Measurements from ENCODE around the gene SND1.

Gene SND1

DNA sequence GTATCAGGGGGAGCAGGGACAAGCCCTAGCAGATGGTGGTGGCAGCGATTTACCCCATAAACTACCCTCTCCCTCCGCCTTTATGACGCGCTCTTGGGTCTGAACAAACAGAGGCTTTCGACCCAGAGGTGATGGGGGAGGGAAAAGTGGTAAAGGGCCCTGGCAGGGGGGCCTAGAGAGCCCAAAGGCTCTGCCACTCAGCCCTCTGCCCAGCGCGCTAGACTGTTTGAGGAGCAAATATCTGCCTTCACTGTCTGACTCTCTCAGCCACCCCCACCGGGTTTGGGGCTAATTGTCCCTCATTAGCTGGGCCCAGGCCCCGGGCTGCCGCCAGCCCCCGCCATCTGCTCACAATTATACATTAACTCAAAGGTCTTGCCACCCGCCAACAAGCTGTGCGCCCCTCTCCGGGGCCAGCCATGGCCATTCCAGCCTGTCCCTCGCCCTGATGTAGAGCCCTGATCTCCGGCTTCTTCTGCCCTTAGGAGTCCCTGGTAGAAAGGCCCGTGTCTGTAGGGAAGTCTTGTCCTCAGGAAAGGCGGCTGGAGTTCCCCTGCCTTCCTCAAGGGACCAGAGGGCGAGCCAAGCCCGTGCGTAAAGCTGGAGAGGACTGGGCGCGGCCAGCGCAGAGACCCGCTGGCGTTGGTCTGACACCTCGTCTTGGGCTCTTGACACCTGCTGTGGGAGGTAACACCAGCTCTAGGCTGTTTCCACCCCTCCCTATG is 32.2 kb upstream of the SND1 start:
- WGBS (ENCODE audit: insufficient coverage): 6% methylated on average over 18 of the region's 27 CpGs
- Histone ChIP-seq H3K27me3 (replicated peaks in 2 of 5; ENCODE audit: control insufficient read depth in 4 of 5, insufficient read depth in 5 of 5, low read length in 4 of 5) (peaks cover 17 to 80% (median 29%) of the 10 kb centered on the region in 5 experiments), H3K27ac (ENCODE audit: insufficient read depth in 1 of 2, low read depth in 1 of 2, low read length in 2 of 2, poor library complexity in 1 of 2, severe bottlenecking in 2 of 2) (no peak overlapping the region), H3K36me3 (ENCODE audit: control insufficient read depth in 4 of 4, insufficient read depth in 4 of 4, low read length in 3 of 4) (no peaks in the 10 kb centered on the region), H3K9me3 (ENCODE audit: control extremely low read depth in 1 of 5, control insufficient read depth in 4 of 5, insufficient read depth in 2 of 5, low read depth in 1 of 5, low read length in 4 of 5) (no peaks in the 10 kb centered on the region), H3K4me1 (ENCODE audit: control extremely low read depth in 1 of 4, control insufficient read depth in 4 of 4, insufficient read depth in 4 of 4, low read length in 3 of 4) (no peaks in the 10 kb centered on the region), H3K4me3 (ENCODE audit: control insufficient read depth in 1 of 7, extremely low read depth in 1 of 7, insufficient read depth in 4 of 7, low read depth in 2 of 7, low read length in 6 of 7) (no peak overlapping the region)
- DNase-seq: peak in 1 of 3 donors; percentile 19
- POLR2A ChIA-PET: no interaction called here
- CTCF ChIA-PET: no interaction called here

DNA sequence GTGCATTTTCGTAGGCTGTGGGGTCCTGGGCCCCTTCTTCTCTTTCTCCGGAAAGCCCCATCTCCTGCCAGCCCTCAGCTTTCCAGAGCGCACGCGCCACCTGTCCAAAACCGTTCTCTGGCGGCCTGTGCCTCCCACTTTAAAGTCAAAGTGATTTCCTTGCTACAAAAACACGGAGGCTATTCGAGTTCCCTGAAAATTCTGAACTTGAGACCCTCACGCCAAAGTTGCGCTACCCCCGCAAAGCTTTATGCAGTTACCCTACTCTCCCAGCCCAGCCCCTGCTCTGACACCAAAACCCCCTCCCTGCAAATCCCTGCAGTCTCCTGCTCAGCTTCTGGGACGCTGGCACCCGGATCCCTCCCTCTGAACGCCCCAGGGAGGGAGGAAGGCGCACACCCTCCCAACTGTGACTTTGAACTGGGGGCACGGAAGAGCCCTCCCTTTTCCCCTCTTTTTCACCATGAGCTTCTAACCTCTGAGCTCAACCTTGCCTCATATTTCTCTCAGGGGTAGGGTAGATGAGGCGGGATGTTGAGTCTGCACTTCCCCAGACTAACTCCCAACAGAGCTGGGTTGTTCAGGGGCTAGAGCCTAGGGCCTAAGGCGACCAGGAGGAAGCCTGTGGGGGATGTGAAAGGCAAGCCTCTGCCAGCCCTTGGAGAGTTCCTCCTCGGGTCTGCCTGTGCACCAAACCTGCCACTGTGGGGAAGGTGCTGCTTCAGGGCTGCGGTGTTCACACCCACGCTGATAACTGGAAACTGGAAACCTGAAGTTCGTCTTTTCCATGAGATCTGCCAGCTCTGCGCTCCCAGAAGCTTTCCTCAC is 31.4 kb upstream of the SND1 start:
- 1% methylated on average over 15 of the region's 24 CpGs for WGBS (ENCODE audit: insufficient coverage)
- H3K4me3 ChIP-seq (ENCODE audit: control insufficient read depth in 1 of 7, extremely low read depth in 1 of 7, insufficient read depth in 4 of 7, low read depth in 2 of 7, low read length in 6 of 7): no peak overlapping the region
- H3K9me3 ChIP-seq (ENCODE audit: control extremely low read depth in 1 of 5, control insufficient read depth in 4 of 5, insufficient read depth in 2 of 5, low read depth in 1 of 5, low read length in 4 of 5): no peaks in the 10 kb centered on the region
- no peak overlapping the region for H3K27ac ChIP-seq (ENCODE audit: insufficient read depth in 1 of 2, low read depth in 1 of 2, low read length in 2 of 2, poor library complexity in 1 of 2, severe bottlenecking in 2 of 2)
- no peaks in the 10 kb centered on the region for H3K4me1 ChIP-seq (ENCODE audit: control extremely low read depth in 1 of 4, control insufficient read depth in 4 of 4, insufficient read depth in 4 of 4, low read length in 3 of 4)
- CTCF ChIA-PET: no interaction called here
- no peak for DNase-seq
- POLR2A ChIA-PET: no interaction called here
- H3K36me3 ChIP-seq (ENCODE audit: control insufficient read depth in 4 of 4, insufficient read depth in 4 of 4, low read length in 3 of 4): no peaks in the 10 kb centered on the region
- peaks cover 17 to 73% (median 29%) of the 10 kb centered on the region in 5 experiments for H3K27me3 ChIP-seq (replicated peaks in 2 of 5; ENCODE audit: control insufficient read depth in 4 of 5, insufficient read depth in 5 of 5, low read length in 4 of 5)

- H3K9me3 ChIP-seq (ENCODE audit: control extremely low read depth in 1 of 5, control insufficient read depth in 4 of 5, insufficient read depth in 2 of 5, low read depth in 1 of 5, low read length in 4 of 5): no peaks in the 10 kb centered on the region
- ChIA-PET POLR2A (no interaction called here), CTCF (interaction anchor here (2.0 kb wide), 1 partner anchor 36 kb away, joined by 6 read pairs; no protein-coding TSS in a partner anchor)
- no peak overlapping the region for H3K27ac ChIP-seq (ENCODE audit: insufficient read depth in 1 of 2, low read depth in 1 of 2, low read length in 2 of 2, poor library complexity in 1 of 2, severe bottlenecking in 2 of 2)
- DNase-seq: no peak
- no peak overlapping the region for H3K4me3 ChIP-seq (ENCODE audit: control insufficient read depth in 1 of 7, extremely low read depth in 1 of 7, insufficient read depth in 4 of 7, low read depth in 2 of 7, low read length in 6 of 7)
- peaks cover 8 to 30% (median 17%) of the 10 kb centered on the region in 5 experiments for H3K27me3 ChIP-seq (replicated peaks in 2 of 5; ENCODE audit: control insufficient read depth in 4 of 5, insufficient read depth in 5 of 5, low read length in 4 of 5)
- H3K4me1 ChIP-seq (ENCODE audit: control extremely low read depth in 1 of 4, control insufficient read depth in 4 of 4, insufficient read depth in 4 of 4, low read length in 3 of 4): peaks cover 0 to 3% (median 0%) of the 10 kb centered on the region in 4 experiments
- no peaks in the 10 kb centered on the region for H3K36me3 ChIP-seq (ENCODE audit: control insufficient read depth in 4 of 4, insufficient read depth in 4 of 4, low read length in 3 of 4)
These were observed 26.7 kb upstream of the SND1 start for GRCh38 chr7:127625331-127625730.

GRCh38 chr7:127628445-127628844 is 23.5 kb upstream of the SND1 start:
- no peak overlapping the region for H3K27ac ChIP-seq (ENCODE audit: insufficient read depth in 1 of 2, low read depth in 1 of 2, low read length in 2 of 2, poor library complexity in 1 of 2, severe bottlenecking in 2 of 2)
- H3K36me3 ChIP-seq (ENCODE audit: control insufficient read depth in 4 of 4, insufficient read depth in 4 of 4, low read length in 3 of 4): no peaks in the 10 kb centered on the region
- H3K4me1 ChIP-seq (ENCODE audit: control extremely low read depth in 1 of 4, control insufficient read depth in 4 of 4, insufficient read depth in 4 of 4, low read length in 3 of 4): peaks cover 0 to 3% (median 0%) of the 10 kb centered on the region in 4 experiments
- WGBS (ENCODE audit: insufficient coverage): 78% methylated on average over 2 of the region's 3 CpGs
- ChIA-PET POLR2A (no interaction called here), CTCF (interaction anchor here (1.2 to 2.6 kb wide), 4 partner anchors 37 to 181 kb away, joined by 3 to 11 read pairs (median 4); partner anchors contain the start of gene ARF5)
- DNase-seq: no peak
- H3K4me3 ChIP-seq (ENCODE audit: control insufficient read depth in 1 of 7, extremely low read depth in 1 of 7, insufficient read depth in 4 of 7, low read depth in 2 of 7, low read length in 6 of 7): no peak overlapping the region
- no peaks in the 10 kb centered on the region for H3K9me3 ChIP-seq (ENCODE audit: control extremely low read depth in 1 of 5, control insufficient read depth in 4 of 5, insufficient read depth in 2 of 5, low read depth in 1 of 5, low read length in 4 of 5)
- peaks cover 0 to 6% (median 3%) of the 10 kb centered on the region in 5 experiments for H3K27me3 ChIP-seq (replicated peaks in 2 of 5; ENCODE audit: control insufficient read depth in 4 of 5, insufficient read depth in 5 of 5, low read length in 4 of 5)

- H3K4me3 ChIP-seq (ENCODE audit: control insufficient read depth in 1 of 7, extremely low read depth in 1 of 7, insufficient read depth in 4 of 7, low read depth in 2 of 7, low read length in 6 of 7): peak overlapping the region in 1 of 7 experiments; percentile 53
- POLR2A ChIA-PET: no interaction called here
- no peaks in the 10 kb centered on the region for H3K9me3 ChIP-seq (ENCODE audit: control extremely low read depth in 1 of 5, control insufficient read depth in 4 of 5, insufficient read depth in 2 of 5, low read depth in 1 of 5, low read length in 4 of 5)
- peaks cover 0 to 4% (median 2%) of the 10 kb centered on the region in 5 experiments for H3K27me3 ChIP-seq (replicated peaks in 2 of 5; ENCODE audit: control insufficient read depth in 4 of 5, insufficient read depth in 5 of 5, low read length in 4 of 5)
- H3K4me1 ChIP-seq (ENCODE audit: control extremely low read depth in 1 of 4, control insufficient read depth in 4 of 4, insufficient read depth in 4 of 4, low read length in 3 of 4): peaks cover 0 to 3% (median 0%) of the 10 kb centered on the region in 4 experiments
- CTCF ChIA-PET: interaction anchor here (0.6 to 2.6 kb wide), 5 partner anchors 13 to 182 kb away, joined by 3 to 11 read pairs (median 4); partner anchors contain the start of gene ARF5
- H3K27ac ChIP-seq (ENCODE audit: insufficient read depth in 1 of 2, low read depth in 1 of 2, low read length in 2 of 2, poor library complexity in 1 of 2, severe bottlenecking in 2 of 2): no peak overlapping the region
- no peaks in the 10 kb centered on the region for H3K36me3 ChIP-seq (ENCODE audit: control insufficient read depth in 4 of 4, insufficient read depth in 4 of 4, low read length in 3 of 4)
- DNase-seq: peak in 2 of 3 donors; percentile 17 to 22
- 0% methylated on average over 1 of the region's 5 CpGs for WGBS (ENCODE audit: insufficient coverage)
These were observed 22.6 kb upstream of the SND1 start for GRCh38 chr7:127629268-127629854.

GRCh38 chr7:127632276-127632910 is 19.6 kb upstream of the SND1 start:
- H3K4me1 ChIP-seq (ENCODE audit: control extremely low read depth in 1 of 4, control insufficient read depth in 4 of 4, insufficient read depth in 4 of 4, low read length in 3 of 4): peaks cover 0 to 3% (median 0%) of the 10 kb centered on the region in 4 experiments

More at GRCh38 chr7:127632276-127632910, 19.6 kb upstream of the SND1 start:
- no peaks in the 10 kb centered on the region for H3K9me3 ChIP-seq (ENCODE audit: control extremely low read depth in 1 of 5, control insufficient read depth in 4 of 5, insufficient read depth in 2 of 5, low read depth in 1 of 5, low read length in 4 of 5)
- 88% methylated on average over 5 of the region's 7 CpGs for WGBS (ENCODE audit: insufficient coverage)
- no peak for DNase-seq
- POLR2A ChIA-PET: interaction anchor here (0.7 kb wide), 1 partner anchor 15 kb away, joined by 3 read pairs; no protein-coding TSS in a partner anchor
- no peak overlapping the region for H3K4me3 ChIP-seq (ENCODE audit: control insufficient read depth in 1 of 7, extremely low read depth in 1 of 7, insufficient read depth in 4 of 7, low read depth in 2 of 7, low read length in 6 of 7)
- CTCF ChIA-PET: no interaction called here
- no peaks in the 10 kb centered on the region for H3K36me3 ChIP-seq (ENCODE audit: control insufficient read depth in 4 of 4, insufficient read depth in 4 of 4, low read length in 3 of 4)
- no peaks in the 10 kb centered on the region for H3K27me3 ChIP-seq (replicated peaks in 2 of 5; ENCODE audit: control insufficient read depth in 4 of 5, insufficient read depth in 5 of 5, low read length in 4 of 5)
- H3K27ac ChIP-seq (ENCODE audit: insufficient read depth in 1 of 2, low read depth in 1 of 2, low read length in 2 of 2, poor library complexity in 1 of 2, severe bottlenecking in 2 of 2): no peak overlapping the region

Data from common myeloid progenitor, CD34-positive (primary cell).